NCI-H2171 treated with DMSO at 0.1 percent for 48 hours (cell line): ENCODE data around the gene DAPK3.
"Not testable (repeated sequence)": the region's sequence is repeated elsewhere in the genome, so short reads cannot be mapped to it uniquely, and the experiment has no call there.

Source experiments
- DNase-seq: peaks from one replicate; lab custom pipeline; 2025; lab: John Stamatoyannopoulos, UW

Gene DAPK3

GRCh38 chr19:3970808-3971598 is at the start of gene DAPK3:
Gene DAPK3, minus strand, starts transcription at chr19:3971099. Its CDS starts 1,364 bp downstream, at chr19:3969735.
- DNase-seq, result peak; percentile 97

GRCh38 chr19:4019578-4019977 is 48.7 kb upstream of the DAPK3 start:
- no peak for DNase-seq

- DNase-seq, result no peak
Observed at GRCh38 chr19:4018775-4019504, 48.0 kb upstream of the DAPK3 start.

GRCh38 chr19:4018140-4018613 is 47.3 kb upstream of the DAPK3 start:
- DNase-seq, result no peak

- DNase-seq, result no peak
Observed at GRCh38 chr19:4016903-4017638, 46.2 kb upstream of the DAPK3 start.

- no peak for DNase-seq
Observed at GRCh38 chr19:4016486-4016885, 45.6 kb upstream of the DAPK3 start.

GRCh38 chr19:4015705-4016402 is 45.0 kb upstream of the DAPK3 start:
- no peak for DNase-seq

- no peak for DNase-seq
Observed at GRCh38 chr19:4014541-4015491, 43.9 kb upstream of the DAPK3 start.

GRCh38 chr19:4013886-4014540 is 43.1 kb upstream of the DAPK3 start:
- DNase-seq, result no peak

GRCh38 chr19:4012975-4013634 is 42.2 kb upstream of the DAPK3 start:
- DNase-seq, result no peak

- no peak for DNase-seq
Observed at GRCh38 chr19:4012092-4012974, 41.4 kb upstream of the DAPK3 start.

GRCh38 chr19:4011430-4011829 is 40.5 kb upstream of the DAPK3 start:
- not testable (repeated sequence) for DNase-seq

GRCh38 chr19:4010808-4011110 is 39.9 kb upstream of the DAPK3 start:
- DNase-seq, result no peak

GRCh38 chr19:4009990-4010807 is 39.3 kb upstream of the DAPK3 start:
- peak; percentile 78 for DNase-seq

GRCh38 chr19:4007836-4008539 is 37.1 kb upstream of the DAPK3 start:
- DNase-seq, result no peak

GRCh38 chr19:4007021-4007835 is 36.3 kb upstream of the DAPK3 start, which contains the start of gene PIAS4:
Gene PIAS4, plus strand, starts transcription at chr19:4007736. Its CDS starts 25 bp downstream, at chr19:4007761.
- peak; percentile 98 for DNase-seq
